Epidermal melanocyte (primary cell): ENCODE results near the gene AGTRAP.

Experiments used
- DNase-seq: peaks from one replicate; pipeline ENCODE4 v3.0.0; 2011; ENCODE audit warnings: low spot score; ENCODE audit not compliant: insufficient read length

The AGTRAP gene

GRCh38 chr1:11705596-11705995 lies 30.3 kb upstream of the AGTRAP start:
- no peak for DNase-seq

DNA sequence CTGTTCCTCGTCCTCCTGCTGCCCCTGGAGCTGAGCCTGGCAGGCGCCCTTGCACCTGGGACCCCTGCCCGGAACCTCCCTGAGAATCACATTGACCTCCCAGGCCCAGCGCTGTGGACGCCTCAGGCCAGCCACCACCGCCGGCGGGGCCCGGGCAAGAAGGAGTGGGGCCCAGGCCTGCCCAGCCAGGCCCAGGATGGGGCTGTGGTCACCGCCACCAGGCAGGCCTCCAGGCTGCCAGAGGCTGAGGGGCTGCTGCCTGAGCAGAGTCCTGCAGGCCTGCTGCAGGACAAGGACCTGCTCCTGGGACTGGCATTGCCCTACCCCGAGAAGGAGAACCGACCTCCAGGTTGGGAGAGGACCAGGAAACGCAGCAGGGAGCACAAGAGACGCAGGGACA lies 29.6 kb upstream of the AGTRAP start:
- no peak for DNase-seq

DNA sequence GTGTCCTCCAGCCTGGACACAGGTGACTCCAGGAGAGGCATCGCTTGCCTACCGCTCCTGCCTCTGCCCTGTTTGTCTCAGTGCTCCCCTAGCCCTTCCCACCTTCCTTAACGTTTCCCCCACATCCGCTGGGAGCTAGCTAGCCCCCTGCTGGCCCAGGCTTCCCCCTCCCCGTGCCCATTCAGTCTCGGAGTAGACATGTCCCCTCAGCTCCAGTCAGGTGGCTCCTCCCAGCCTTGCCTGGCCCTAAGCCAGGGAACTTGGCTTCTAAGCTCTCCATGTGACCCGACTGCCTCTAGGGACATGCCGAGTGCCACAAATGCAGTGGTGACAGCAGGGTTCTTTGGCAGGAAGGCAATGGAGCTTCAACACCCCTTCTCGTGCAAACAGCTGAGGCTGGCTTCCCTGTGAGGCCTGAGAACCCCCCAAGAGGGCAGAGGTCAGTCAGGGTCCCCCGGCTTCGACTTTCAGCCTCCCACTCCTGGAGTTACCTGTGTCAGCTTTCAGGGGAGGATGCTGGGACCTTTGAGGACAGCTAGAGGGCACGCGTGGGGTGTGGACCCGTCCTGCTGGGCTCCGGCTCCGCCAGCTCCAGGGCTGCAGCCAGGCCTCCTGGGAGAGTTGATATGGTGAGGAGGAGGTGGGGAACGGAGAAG lies 28.2 kb upstream of the AGTRAP start:
- no peak for DNase-seq

DNA sequence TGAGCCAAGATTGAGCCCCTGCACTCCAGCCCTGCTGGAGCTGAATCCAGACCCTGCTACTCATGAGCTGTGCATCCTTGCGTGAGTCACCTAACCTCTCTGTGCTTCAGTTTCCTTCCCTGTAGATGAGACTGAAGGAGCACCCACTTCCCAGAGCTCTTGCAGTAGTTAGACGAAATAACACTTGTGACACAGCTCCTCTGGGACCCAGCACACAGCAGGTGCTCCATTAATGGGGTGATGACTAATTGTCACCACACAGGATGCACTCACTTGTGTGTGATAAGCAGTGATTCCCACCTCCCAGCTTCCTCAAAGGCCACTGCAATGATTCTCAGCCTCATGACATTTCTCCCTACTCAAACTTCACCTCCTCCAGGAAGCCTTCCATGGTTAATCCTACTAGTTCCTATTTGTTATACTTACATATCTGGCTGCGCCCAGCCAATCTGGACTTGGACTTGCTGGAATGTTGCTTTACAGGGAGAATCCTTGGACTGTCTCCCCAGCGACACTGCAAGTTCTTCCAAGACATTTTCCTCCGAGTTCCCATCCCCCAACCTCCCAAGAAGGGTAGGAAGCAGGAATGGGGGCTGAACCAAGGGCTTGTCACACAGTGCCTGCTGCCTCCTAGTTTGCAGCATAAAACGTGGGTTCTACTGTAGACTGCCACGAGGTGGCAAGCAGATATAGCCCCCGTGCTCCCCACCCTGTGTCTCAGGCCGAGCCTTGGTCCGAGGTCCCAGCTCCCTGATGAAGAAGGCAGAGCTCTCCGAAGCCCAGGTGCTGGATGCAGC lies 27.2 kb upstream of the AGTRAP start:
- no peak for DNase-seq

- DNase-seq: no peak
Observed at GRCh38 chr1:11711490-11711889, 24.4 kb upstream of the AGTRAP start.

- DNase-seq: no peak
Observed at GRCh38 chr1:11712285-11712684, 23.7 kb upstream of the AGTRAP start.

- no peak for DNase-seq
Observed at GRCh38 chr1:11713095-11713494, 22.8 kb upstream of the AGTRAP start.

DNA sequence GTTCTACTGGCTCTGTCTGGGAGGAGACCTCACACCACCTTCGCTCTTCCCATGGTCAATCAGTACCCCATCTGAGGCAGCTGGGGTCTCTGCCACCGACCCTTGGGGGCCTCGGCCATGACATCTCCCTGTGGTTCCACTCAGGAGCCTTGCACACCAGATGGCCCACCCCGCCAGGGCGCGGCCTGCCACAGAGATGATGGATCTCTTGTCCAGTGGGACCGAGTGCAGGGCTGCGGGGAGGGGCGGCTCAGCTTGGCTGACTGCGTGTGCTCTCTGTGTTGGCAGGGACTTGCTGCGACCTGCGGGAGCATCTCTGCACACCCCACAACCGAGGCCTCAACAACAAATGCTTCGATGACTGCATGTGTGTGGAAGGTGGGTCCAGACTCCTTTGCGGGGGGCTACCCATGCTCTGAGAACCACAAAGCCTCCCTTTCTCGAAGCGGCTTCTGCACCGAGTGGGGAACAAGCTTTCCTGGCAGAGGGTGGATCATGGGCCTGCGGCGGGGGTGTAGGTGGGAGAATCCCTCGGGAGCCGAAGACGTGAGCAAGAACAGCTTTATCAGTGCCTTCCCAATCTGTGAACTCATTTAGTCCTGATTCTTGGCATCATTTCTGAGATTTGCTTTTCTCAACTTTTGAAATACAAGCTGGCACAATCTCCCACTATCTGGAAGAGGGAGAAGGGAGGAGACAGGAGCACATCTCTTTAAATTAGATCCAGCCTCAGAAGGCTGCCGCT lies 20.9 kb upstream of the AGTRAP start:
- DNase-seq: no peak

DNA sequence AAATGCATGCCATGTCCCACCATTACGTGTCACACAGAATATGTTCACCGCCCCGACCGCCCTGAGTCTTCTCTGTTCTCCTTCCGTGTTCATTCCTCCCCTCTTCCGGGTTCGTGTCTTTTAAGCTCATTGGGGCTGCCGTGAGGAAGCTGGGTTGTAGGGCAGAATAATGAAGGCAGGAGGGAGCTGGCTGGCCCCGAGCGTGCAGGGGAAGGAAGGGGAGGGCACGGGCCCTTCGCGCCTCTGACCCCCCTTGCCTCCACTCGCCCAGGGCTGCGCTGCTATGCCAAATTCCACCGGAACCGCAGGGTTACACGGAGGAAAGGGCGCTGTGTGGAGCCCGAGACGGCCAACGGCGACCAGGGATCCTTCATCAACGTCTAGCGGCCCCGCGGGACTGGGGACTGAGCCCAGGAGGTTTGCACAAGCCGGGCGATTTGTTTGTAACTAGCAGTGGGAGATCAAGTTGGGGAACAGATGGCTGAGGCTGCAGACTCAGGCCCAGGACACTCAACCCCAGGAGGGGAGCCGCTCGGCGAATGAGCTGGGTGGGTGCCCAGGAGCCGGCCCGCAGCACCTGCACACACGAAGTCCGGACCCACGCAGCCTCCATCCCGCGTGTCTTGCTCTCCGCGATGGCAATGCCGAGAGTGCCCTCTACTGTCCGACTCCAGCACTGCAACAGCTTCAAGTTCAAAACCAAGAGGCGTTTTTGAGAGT lies 16.5 kb upstream of the AGTRAP start:
- no peak for DNase-seq

DNA sequence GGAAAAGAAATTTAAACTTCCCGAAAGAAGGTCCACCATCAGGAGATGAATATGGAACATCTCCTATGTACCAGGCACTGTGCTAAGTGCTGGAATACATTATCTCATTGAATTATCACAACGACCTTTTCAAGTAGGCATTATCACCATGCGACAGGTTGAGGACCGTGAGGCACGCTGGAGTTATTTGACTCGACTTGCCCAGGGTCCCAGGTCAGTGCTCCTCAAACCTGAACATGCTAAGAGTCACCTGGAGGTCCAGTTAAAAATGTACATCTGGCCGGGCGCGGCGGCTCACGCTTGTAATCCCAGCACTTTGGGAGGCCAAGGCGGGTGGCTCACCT lies 15.9 kb upstream of the AGTRAP start:
- DNase-seq: no peak

DNA sequence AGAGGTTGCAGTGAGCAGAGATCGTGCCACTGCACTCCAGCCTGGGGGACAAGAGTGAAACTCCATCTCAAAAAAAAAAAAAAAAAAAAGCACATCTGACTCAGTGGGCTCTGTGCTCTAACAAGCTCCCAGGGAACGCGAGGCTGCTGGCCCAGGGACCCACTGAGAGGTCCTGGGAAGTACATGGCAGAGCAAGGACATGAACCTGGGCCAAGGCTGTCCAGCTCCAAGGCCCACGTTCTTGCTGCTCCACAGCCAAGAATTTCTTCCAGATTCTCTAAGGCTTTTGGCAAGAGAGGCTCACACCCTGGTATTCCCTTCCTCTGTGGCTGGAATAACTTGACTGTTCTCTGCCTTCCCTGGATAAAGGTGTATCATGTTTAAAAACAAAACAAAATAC lies 15.4 kb upstream of the AGTRAP start:
- DNase-seq: no peak

GRCh38 chr1:11721311-11721710 lies 14.6 kb upstream of the AGTRAP start:
- no peak for DNase-seq

DNA sequence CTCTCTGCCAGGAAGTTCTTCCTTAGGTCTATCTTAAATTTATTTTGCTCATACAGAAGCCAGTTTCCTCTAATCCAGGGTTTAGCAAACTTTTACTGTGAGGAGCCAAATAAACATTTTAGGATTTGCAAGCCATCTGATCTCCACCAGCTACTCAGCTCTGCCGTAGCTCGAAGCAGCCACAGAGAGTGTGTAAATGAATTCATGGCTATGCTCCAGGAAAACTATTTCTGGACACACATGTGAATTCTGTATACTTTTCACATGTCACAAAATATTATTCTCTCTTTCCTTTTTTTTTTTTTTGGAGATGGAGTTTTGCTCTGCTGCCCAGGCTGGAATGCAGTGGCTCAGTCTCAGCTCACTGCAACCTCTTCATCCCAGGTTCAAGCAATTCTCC lies 13.4 kb upstream of the AGTRAP start:
- DNase-seq: no peak

- DNase-seq: no peak
Observed at GRCh38 chr1:11725616-11726015, 10.3 kb upstream of the AGTRAP start.

- DNase-seq: no peak
Observed at GRCh38 chr1:11727119-11727518, 8.8 kb upstream of the AGTRAP start.

DNA sequence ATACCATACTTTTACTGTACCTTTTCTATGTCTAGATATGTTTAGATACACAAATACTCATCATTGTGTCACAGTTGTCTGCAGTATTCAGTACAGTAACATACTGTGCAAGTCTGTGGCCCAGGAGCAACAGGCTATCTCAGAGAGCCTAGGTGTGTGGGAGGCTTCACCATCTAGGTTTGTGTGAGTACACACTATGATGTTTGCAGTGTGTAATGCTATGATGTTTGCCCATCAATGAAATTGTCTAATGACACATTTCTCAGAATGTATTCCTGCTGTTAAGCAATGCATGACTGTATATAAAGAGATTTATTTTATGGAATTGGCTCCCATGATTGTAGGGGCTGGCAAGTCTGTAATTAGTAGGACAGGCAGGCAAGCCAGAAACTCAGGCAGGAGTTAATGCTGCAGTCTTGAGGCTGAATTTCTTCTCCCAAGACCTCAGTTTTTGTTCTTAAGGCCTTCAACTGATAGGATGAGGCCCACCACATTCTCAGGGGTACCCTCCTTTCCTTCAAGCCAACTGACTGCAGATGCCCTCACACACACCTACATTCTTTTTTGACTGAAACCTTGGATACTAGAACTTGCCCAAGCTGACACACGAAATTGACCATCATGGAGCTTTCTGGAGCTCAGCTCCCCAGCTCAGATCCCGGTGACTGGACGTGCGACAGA lies 7.7 kb upstream of the AGTRAP start:
- DNase-seq: no peak

GRCh38 chr1:11729155-11729497 lies 6.8 kb upstream of the AGTRAP start:
- no peak for DNase-seq

DNA sequence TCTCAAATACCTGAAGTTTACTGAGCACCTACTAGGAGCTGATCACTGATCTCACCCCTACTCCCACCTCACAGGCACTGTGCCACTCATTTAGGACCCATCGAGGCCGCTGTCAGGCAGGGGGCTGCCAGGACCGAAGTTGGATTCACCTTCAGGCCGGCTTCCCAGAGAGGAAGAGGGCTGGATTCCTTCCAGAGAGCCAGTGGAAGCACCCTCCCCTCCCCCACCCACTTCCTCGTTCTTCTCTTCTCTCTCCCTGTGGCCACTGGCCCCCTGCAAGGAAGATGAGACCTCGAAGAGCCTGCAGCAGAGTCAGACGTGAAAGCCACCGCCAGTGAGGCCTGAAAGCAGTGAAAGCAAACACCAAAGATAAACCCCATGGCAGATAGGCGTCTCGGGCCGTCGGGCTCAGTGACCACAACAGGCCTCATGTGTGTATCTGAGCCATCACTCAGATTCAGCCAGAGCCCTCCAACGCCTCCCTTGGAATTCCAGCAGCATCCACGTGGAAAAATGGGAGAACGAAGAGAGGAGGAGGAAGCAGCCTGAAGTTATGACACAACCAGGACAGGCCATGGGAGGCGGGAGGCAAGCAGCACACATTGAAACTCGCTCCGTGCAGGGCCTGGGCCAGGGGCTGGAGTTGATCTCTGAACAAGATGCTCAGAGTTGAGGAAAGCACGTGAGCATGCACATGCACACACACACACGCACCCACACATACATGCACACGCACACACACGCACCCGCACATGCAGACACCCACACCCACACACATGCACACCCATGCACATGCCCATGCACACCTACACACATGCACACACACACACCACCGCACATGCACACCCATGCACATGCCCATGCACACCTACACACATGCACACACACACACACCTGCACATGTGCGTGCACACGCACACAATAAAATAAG lies 6.2 kb upstream of the AGTRAP start:
- DNase-seq: no peak

DNA sequence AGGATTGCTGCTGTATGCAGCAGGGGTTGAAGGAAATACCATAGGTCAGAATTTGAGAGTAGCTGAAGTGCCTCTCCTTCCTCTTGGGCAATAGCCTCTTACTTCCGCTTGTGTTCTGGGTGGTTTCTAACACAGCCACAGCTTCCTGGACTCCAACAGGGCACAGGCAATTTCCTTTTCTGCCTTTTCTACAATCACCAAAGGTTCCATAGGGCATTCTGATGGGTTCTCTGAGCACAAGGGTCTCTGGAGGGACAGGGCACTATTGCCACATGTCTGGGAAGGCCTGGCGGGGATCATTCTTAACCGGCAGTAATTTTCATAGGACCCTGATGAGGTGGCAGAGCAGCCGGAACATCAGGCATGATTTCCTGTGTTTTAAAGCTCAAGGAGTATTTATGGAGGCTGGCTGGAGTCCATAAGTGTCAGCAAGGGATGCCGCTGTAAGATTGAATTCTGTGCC lies 5.5 kb upstream of the AGTRAP start:
- DNase-seq: no peak

GRCh38 chr1:11731691-11732283 lies 4.1 kb upstream of the AGTRAP start:
- DNase-seq: peak; percentile 83
